ENCODE data around the gene MYCN. TPM values are rescaled to one million over a fixed set of nuclear protein-coding genes. Genes with fewer than 3 reads are reported as not detected.

The MYCN gene
- total and polyA plus RNA-seq, 2 of the 4 experiments (the other 2 are of a cell fraction) = not detected

DNA sequence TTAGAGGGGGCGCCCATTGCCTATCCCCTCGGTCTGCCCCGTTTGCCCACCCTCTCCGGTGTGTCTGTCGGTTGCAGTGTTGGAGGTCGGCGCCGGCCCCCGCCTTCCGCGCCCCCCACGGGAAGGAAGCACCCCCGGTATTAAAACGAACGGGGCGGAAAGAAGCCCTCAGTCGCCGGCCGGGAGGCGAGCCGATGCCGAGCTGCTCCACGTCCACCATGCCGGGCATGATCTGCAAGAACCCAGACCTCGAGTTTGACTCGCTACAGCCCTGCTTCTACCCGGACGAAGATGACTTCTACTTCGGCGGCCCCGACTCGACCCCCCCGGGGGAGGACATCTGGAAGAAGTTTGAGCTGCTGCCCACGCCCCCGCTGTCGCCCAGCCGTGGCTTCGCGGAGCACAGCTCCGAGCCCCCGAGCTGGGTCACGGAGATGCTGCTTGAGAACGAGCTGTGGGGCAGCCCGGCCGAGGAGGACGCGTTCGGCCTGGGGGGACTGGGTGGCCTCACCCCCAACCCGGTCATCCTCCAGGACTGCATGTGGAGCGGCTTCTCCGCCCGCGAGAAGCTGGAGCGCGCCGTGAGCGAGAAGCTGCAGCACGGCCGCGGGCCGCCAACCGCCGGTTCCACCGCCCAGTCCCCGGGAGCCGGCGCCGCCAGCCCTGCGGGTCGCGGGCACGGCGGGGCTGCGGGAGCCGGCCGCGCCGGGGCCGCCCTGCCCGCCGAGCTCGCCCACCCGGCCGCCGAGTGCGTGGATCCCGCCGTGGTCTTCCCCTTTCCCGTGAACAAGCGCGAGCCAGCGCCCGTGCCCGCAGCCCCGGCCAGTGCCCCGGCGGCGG is 1.7 kb downstream of the MYCN start (continued):
- TF ChIP-seq MXI1 (IDR thresholded peaks at IDR 0.05; ENCODE audit: borderline replicate concordance, low read depth, low read length) = no peak
- TF ChIP-seq NFE2L2 (IDR thresholded peaks at IDR 0.05; ENCODE audit: low read depth, low read length) = no peak
- no peak for TF ChIP-seq SMC3 (IDR thresholded peaks at IDR 0.05; ENCODE audit: low read depth, low read length)
- TF ChIP-seq BHLHE40 (IDR thresholded peaks at IDR 0.05; ENCODE audit: low read depth, low read length) = no peak

DNA sequence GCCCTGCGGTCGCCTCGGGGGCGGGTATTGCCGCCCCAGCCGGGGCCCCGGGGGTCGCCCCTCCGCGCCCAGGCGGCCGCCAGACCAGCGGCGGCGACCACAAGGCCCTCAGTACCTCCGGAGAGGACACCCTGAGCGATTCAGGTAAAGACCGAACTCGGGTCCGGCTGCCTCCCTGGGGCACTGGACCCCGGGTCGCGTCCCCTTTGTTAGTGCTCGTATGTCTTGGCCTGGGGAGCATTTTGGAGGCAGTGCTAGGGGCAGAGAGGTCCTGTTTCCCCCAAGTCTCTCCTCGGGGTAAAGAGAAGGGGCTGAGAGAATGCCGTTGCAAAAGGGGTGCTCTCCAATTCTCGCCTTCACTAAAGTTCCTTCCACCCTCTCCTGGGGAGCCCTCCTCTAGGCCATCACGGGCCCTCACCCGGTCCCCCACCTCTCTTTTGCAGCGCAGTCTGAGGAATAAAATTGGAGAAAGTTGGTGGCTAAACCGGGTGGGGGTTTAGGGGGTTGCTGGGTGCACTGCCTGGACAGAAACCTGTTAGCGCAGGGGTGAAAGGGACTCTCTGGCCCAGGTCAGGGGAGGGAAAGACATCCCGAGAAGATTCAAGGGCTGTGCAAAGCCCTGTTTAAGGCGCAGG is 2.5 kb downstream of the MYCN start:
- Histone ChIP-seq H3K27ac (ENCODE audit: insufficient read depth, low read length) (no peak overlapping the region), H3K23ac (ENCODE audit: low read depth, low read length) (no peak overlapping the region), H3K9me3 (ENCODE audit: control insufficient read depth, insufficient read depth, low read length) (0 out of 2 replicates have a peak, but pooled peaks cover 3% of the 10 kb centered on the region), H3K9ac (ENCODE audit: low read depth, low read length) (no peak overlapping the region), H2AFZ (replicated peaks; ENCODE audit: low read length, poor library complexity) (no peak overlapping the region), H2BK5ac (ENCODE audit: low read depth, low read length, poor library complexity, severe bottlenecking) (no peak overlapping the region), H3K4me1 (ENCODE audit: control insufficient read depth, insufficient read depth, low read length) (no peaks in the 10 kb centered on the region), H3K14ac (replicated peaks; ENCODE audit: low read depth, low read length) (no peak overlapping the region), H3K4ac (ENCODE audit: low read depth, low read length) (no peak overlapping the region), H4K8ac (ENCODE audit: low read depth in 2 of 2, low read length in 2 of 2) (no peak overlapping the region), H3K4me2 (ENCODE audit: low read depth, low read length) (no peak overlapping the region), H2BK120ac (ENCODE audit: low read depth, low read length) (no peak overlapping the region), H2BK15ac (ENCODE audit: low read depth, low read length) (no peak overlapping the region), H4K20me1 (ENCODE audit: insufficient read depth, low read length) (no peaks in the 10 kb centered on the region), H2AK5ac (ENCODE audit: low read depth, low read length) (no peak overlapping the region), H3K18ac (ENCODE audit: low read depth, low read length) (no peak overlapping the region), H2AK9ac (replicated peaks; ENCODE audit: low read depth, low read length, poor library complexity) (no peak overlapping the region), H4K91ac (ENCODE audit: insufficient read depth, low read depth, low read length) (no peak overlapping the region), H3K36me3 (ENCODE audit: control insufficient read depth, insufficient read depth, low read length) (no peaks in the 10 kb centered on the region), H2BK20ac (ENCODE audit: low read depth, low read length) (no peak overlapping the region), H3K27me3 (ENCODE audit: control insufficient read depth, insufficient read depth, low read length) (peaks cover 33% of the 10 kb centered on the region; the same call in 1 of the 2 replicates), H3K79me1 (ENCODE audit: low read depth in 1 of 2, low read length in 2 of 2) (no peaks in the 10 kb centered on the region), H3K4me3 (ENCODE audit: insufficient read depth, low read depth, low read length) (no peak overlapping the region), H4K5ac (ENCODE audit: low read depth, low read length) (no peak overlapping the region), H3K9me1 (ENCODE audit: insufficient read depth, low read length) (no peaks in the 10 kb centered on the region), H3K56ac (ENCODE audit: extremely low read depth, insufficient read depth, low read length) (no peak overlapping the region)
- intact Hi-C loops (cut with micrococcal nuclease) = no loop called here
- DNase-seq (no peak), ATAC-seq (ENCODE audit: low read depth) (no peak)
- dilution Hi-C loops (cut with HindIII; ENCODE audit: low sequenced_read_pairs, unreplicated experiment) = no loop called here
- WGBS, 2 experiments (ENCODE audit: extremely low coverage in 2 of 2, insufficient read length in 1 of 2) = 0% methylated on average over 1 of the region's 34 CpGs; no CpG with 5 or more reads in 1 of the 2 experiments
- ChIA-PET POLR2A (ENCODE audit: unreplicated experiment) (no interaction called here), CTCF (no interaction called here)
- no TSS peak for BruUV-seq (replicated peaks)
- TF ChIP-seq POLR2A (IDR thresholded peaks at IDR 0.05; ENCODE audit: low read depth, low read length) (no peak), BHLHE40 (IDR thresholded peaks at IDR 0.05; ENCODE audit: low read depth, low read length) (no peak), NFE2L2 (IDR thresholded peaks at IDR 0.05; ENCODE audit: low read depth, low read length) (no peak), MAZ (IDR thresholded peaks at IDR 0.05; ENCODE audit: borderline replicate concordance, low read depth, low read length) (no peak), MAFK (IDR thresholded peaks at IDR 0.05; ENCODE audit: low read depth, low read length) (no peak)
- in situ Hi-C loops (cut with MboI; ENCODE audit: low sequenced_read_pairs) = no loop called here
